Gastroesophageal sphincter (tissue), 4 donors: ENCODE data around the gene BBS12. TPM values are rescaled to one million over a fixed set of nuclear protein-coding genes. Genes with fewer than 3 reads are reported as not detected.

Experiments used
- ATAC-seq: fragments of 150-250 bp; one replicate; pipeline ENCODE4 v1.9.1; 2016; ENCODE audit warnings: mild to moderate bottlenecking, moderate library complexity
- H3K27ac ChIP-seq, 4 donors: fragments of 200-600 bp; sonication (generic) in 3 of 4; 1 replicate in 3 of 4; 2 replicates in 1 of 4; pipeline ENCODE4 v1.5.1; 2016 to 2019
- H3K27me3 ChIP-seq: fragments of 200-600 bp; sonication (generic); one replicate; pipeline ENCODE4 v1.5.1; 2019
- H3K36me3 ChIP-seq, 2 donors: fragments of 200-600 bp; sonication (generic); one replicate each; pipeline ENCODE4 v1.5.1; 2019; ENCODE audit warnings: control low read depth in 1 of 2
- H3K4me1 ChIP-seq, 3 donors: fragments of 200-600 bp; sonication (generic); 1 replicate in 2 of 3; 2 replicates in 1 of 3; pipeline ENCODE4 v1.5.1; 2016 to 2019; ENCODE audit warnings: control low read depth in 2 of 3
- H3K4me3 ChIP-seq, 2 donors: fragments of 200-600 bp; sonication (generic); one replicate each; pipeline ENCODE4 v1.5.1; 2019; ENCODE audit warnings: mild to moderate bottlenecking in 1 of 2, moderate library complexity in 1 of 2
- H3K9me3 ChIP-seq, 3 donors: fragments of 200-600 bp; sonication (generic); one replicate each; pipeline ENCODE4 v1.5.1; 2017 to 2019; ENCODE audit warnings: control low read depth in 2 of 3
- CTCF ChIP-seq, 4 experiments: fragments of 200-600 bp in 2 of 4; fragments of 450-650 bp in 2 of 4; sonication (generic) in 1 of 4; IDR thresholded peaks; one replicate each; pipeline ENCODE4 v1.5.1; 2017 to 2019; ENCODE audit warnings: antibody characterized with exemption in 4 of 4, mild to moderate bottlenecking in 2 of 4, moderate library complexity in 2 of 4
- EP300 ChIP-seq: sonication (generic); formaldehyde crosslinking; IDR thresholded peaks from one replicate; pipeline ENCODE4 v1.6.1; 2017; ENCODE audit warnings: antibody characterized with exemption, mild to moderate bottlenecking
- POLR2A ChIP-seq, 2 donors: fragments of 450-650 bp; IDR thresholded peaks; one replicate each; pipeline ENCODE4 v1.6.1; 2017; ENCODE audit warnings: antibody characterized with exemption in 2 of 2, mild to moderate bottlenecking in 2 of 2, moderate library complexity in 1 of 2
- POLR2AphosphoS5 ChIP-seq: sonication (generic); formaldehyde crosslinking; IDR thresholded peaks from one replicate; pipeline ENCODE4 v1.6.1; 2017; ENCODE audit warnings: antibody characterized with exemption
- WGBS, 2 donors: methylation state at CpG; one replicate each; pipeline ENCODE4 v1.1.5; 2018; ENCODE audit warnings: low coverage in 1 of 2; 5-methylcytosine and 5-hydroxymethylcytosine counted together
- total RNA-seq, 4 donors: library from RNA; depleted of rRNA; stranded (reverse); fragments of >200 nt; gene quantifications; one replicate each; pipeline ENCODE4 v1.1.0, GENCODE V29; 2016

BBS12 gene
- total RNA-seq, 4 donors from 2014 or later, result 4.7 to 7.3 (median 5.9) TPM

DNA sequence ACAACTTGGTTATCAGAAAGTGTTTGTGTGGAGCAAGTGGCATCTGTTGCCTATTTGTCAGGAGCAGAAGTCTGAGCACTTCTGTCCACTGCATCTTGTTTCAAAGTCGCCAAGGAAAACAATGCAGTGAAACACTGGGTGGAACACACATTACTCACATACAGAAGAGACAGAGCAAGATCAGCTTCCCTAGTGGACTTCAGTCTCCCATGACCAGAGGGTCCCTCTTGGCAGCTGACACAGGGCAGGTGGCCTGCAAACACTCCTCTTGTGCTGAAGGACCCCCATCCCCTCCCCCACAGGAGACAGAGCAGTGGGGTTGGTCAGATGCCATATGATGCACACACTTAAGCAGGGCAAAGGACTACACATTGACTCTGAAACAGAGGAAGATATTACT, 3.6 kb upstream of the BBS12 start:
- TF ChIP-seq POLR2A (IDR thresholded peaks at IDR 0.05) (no peak), POLR2AphosphoS5 (no peak)
- H3K9me3 ChIP-seq, result no peaks in the 10 kb centered on the region
- WGBS, 2 donors, result 80% methylated on average over 1 of the region's 1 CpG; no CpG with 5 or more reads in 1 of the 2 donors
- no peak for ATAC-seq
- H3K4me3 ChIP-seq, result no peak overlapping the region
- H3K27me3 ChIP-seq, result no peaks in the 10 kb centered on the region
- no peak overlapping the region for H3K27ac ChIP-seq
- H3K4me1 ChIP-seq, result peaks cover 0 to 19% (median 2%) of the 10 kb centered on the region in 3 donors
- H3K36me3 ChIP-seq, result no peaks in the 10 kb centered on the region

- Histone ChIP-seq H3K9me3 (no peaks in the 10 kb centered on the region), H3K4me1 (peaks cover 0 to 25% (median 2%) of the 10 kb centered on the region in 3 donors), H3K36me3 (no peaks in the 10 kb centered on the region), H3K27ac (peak overlapping the region; percentile 55 to 90 (median 80)), H3K4me3 (peak overlapping the region; percentile 13 to 64), H3K27me3 (no peaks in the 10 kb centered on the region)
- no peak for TF ChIP-seq POLR2A (IDR thresholded peaks at IDR 0.05)
- no peak for TF ChIP-seq CTCF (IDR thresholded peaks at IDR 0.05)
- WGBS, 2 donors, result 6 to 24% methylated on average over 2 of the region's 2 CpGs
- no peak for ATAC-seq
Measured at GRCh38 chr4:122731676-122732075, 828 bp upstream of the BBS12 start.

DNA sequence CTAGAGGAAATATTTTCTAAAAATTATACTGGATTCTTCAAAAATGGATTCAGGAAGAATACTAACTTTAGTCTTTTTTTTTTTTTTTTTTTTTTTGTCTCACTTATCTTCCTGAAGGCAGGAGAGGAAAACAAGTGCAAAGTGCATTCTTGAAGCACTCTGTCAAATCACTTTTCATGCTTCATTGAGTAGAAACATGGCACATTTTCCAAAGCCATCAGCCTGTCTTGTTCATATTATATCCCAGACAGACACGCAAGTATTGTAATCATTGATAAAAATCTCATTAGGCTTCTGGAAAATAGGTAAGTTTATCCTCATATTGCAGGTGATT, 1.2 kb downstream of the BBS12 start:
- Histone ChIP-seq H3K4me3 (peak overlapping the region in 1 of 2 donors; percentile 64), H3K27ac (peak overlapping the region in 3 of 4 donors; percentile 83 to 91 (median 90)), H3K27me3 (no peaks in the 10 kb centered on the region), H3K36me3 (no peaks in the 10 kb centered on the region), H3K4me1 (peaks cover 0 to 25% (median 2%) of the 10 kb centered on the region in 3 donors), H3K9me3 (peaks cover 0 to 4% (median 0%) of the 10 kb centered on the region in 3 donors)
- WGBS, 2 donors, result 91 to 100% methylated on average over 1 of the region's 1 CpG
- no peak for ATAC-seq
- TF ChIP-seq CTCF (IDR thresholded peaks at IDR 0.05), result no peak

- Histone ChIP-seq H3K4me3 (no peak overlapping the region), H3K27me3 (no peaks in the 10 kb centered on the region), H3K9me3 (peaks cover 0 to 4% (median 0%) of the 10 kb centered on the region in 3 donors), H3K36me3 (peaks cover 5 to 24% of the 10 kb centered on the region in 2 donors), H3K27ac (no peak overlapping the region), H3K4me1 (peaks cover 0 to 3% (median 0%) of the 10 kb centered on the region in 3 donors)
- TF ChIP-seq CTCF (IDR thresholded peaks at IDR 0.05) (no peak), POLR2AphosphoS5 (no peak), EP300 (no peak)
- no peak for ATAC-seq
Measured at GRCh38 chr4:122739174-122739573, 6.7 kb downstream of the BBS12 start.

GRCh38 chr4:122742933-122743829, 10.7 kb downstream of the BBS12 start:
- Histone ChIP-seq H3K27me3 (no peaks in the 10 kb centered on the region), H3K4me3 (no peak overlapping the region), H3K9me3 (no peaks in the 10 kb centered on the region), H3K36me3 (peaks cover 5 to 24% of the 10 kb centered on the region in 2 donors), H3K4me1 (no peaks in the 10 kb centered on the region), H3K27ac (no peak overlapping the region)
- WGBS, 2 donors, result 80 to 87% methylated on average over 12 to 15 of the region's 15 CpGs
- TF ChIP-seq POLR2A (IDR thresholded peaks at IDR 0.05) (no peak), CTCF (IDR thresholded peaks at IDR 0.05) (no peak), POLR2AphosphoS5 (no peak), EP300 (no peak)
- no peak for ATAC-seq
